HG02623 (cell line): ENCODE results near the gene INHBE.
"Not testable (repeated sequence)": the region's sequence is repeated elsewhere in the genome, so short reads cannot be mapped to it uniquely, and the experiment has no call there.

Experiments used
- ATAC-seq: cut with Tn5 transposase; IDR thresholded peaks from one replicate; pipeline ENCODE4 v1.9.1; 2021; ENCODE audit warnings: moderate library complexity; ENCODE audit not compliant: unreplicated experiment

Gene INHBE

GRCh38 chr12:57439762-57440266, 15.3 kb upstream of the INHBE start:
- ATAC-seq = no peak

GRCh38 chr12:57441393-57441792, 13.7 kb upstream of the INHBE start:
- not testable (repeated sequence) for ATAC-seq

DNA sequence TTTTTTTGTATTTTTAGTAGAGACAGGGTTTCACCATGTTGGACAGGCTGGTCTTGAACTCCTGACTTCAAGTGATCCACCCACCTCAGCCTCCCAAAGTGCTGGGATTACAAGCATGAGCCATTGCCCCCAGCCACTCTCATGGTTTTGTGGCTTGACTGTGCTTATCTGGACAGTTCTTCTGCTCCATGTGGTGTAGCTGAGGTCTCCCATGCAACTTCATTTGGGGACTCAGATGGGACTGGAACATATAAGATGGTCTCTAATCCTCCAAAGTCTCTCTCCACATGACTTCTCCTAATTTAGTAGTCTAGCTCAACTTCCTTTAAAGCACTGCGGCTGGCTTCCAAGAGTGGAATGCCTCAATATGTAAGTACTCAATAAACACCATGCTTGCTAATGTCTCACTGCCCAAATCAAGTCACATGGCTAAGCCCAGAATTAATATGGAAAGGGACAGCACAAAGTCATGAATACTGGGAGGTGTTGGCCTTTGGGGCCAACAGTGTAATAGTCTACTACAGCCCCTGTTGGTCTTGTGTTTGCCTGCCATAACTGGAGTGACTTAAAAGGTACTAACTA, 13.2 kb upstream of the INHBE start:
- ATAC-seq = no peak

DNA sequence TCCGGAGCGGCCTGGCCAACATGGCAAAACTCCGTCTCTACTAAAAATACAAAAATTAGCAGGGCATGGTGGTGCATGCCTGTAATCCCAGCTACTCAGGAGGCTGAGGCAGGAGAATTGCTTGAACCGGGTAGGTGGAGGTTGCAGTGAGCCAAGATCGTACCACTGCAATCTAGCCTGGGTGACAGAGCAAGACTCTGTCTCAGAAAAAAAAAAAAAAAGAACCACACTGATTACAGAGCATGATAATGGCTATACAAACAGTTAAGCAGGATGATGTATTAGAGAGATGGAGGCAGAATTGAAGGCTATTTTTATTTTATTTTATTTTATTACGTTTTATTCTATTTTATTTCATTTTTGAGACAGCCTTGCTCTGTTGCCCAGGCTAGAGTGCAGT, 10.8 kb upstream of the INHBE start:
- ATAC-seq = not testable (repeated sequence)

GRCh38 chr12:57444744-57445143, 10.4 kb upstream of the INHBE start:
- no peak for ATAC-seq

- ATAC-seq = no peak
Observed at GRCh38 chr12:57446292-57446960, 8.7 kb upstream of the INHBE start.

GRCh38 chr12:57448669-57449068, 6.4 kb upstream of the INHBE start:
- ATAC-seq = no peak

GRCh38 chr12:57449375-57449774, 5.7 kb upstream of the INHBE start:
- ATAC-seq = no peak

DNA sequence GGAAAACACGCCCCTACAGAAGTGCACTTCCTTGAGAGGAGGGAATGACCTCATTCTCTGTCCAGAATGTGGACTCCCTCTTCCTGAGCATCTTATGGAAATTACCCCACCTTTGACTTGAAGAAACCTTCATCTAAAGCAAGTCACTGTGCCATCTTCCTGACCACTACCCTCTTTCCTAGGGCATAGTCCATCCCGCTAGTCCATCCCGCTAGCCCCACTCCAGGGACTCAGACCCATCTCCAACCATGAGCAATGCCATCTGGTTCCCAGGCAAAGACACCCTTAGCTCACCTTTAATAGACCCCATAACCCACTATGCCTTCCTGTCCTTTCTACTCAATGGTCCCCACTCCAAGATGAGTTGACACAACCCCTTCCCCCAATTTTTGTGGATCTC, 5.0 kb upstream of the INHBE start:
- ATAC-seq = no peak

DNA sequence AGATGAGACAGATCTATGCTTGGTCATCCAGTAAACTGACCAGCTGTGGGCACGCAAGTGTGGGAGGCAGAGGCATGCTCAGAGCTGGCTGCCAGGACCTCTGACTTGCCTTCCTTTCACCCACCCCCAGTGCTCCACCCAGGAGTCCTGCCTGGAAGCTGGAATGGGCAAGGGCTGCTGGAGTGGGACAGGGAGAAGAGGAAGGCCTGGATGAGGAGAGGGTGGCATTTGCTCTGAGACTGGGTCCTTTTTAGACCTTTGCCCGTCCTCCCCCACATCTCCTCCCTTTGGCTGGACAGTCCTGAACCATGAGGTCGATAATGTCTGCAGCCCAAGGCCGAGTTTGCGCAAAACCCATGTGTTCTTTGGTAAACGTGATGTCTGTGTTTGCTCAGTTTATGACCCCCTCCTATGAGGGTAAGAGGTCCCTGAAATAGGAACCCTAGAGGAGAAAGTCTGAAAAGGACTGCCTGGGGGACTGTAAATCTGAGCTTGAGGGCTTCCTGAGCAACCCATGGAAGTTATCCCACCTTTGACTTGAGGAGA, 3.8 kb upstream of the INHBE start:
- ATAC-seq = no peak

GRCh38 chr12:57452181-57452936, 2.7 kb upstream of the INHBE start:
- ATAC-seq = no peak

DNA sequence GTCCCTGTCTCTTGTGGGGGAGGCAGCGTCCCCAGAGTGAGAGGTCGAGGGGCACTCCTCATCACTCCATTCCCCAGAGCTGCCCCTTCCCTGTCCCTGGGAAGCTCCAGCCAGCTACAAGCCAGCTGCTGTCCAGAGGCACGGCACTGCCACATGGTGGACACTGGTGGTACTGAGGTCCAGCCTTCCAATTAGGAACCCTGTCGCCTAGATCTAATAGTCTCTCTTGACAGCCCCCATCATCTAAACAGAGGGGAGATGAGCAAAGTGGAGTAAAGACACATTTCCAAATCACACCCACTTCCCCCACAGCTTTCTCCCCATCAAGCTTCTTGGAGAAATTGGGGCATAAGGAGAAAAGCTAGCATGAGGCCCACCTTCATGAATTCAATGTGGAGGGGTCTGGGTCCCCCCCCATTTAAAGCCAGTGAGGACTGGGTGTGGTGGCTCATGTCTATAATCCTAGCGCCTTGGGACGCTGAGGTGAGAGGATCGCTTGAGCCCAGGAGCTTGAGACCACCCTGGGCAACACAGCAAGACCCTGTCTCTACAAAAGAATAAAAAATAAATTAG, 2.1 kb upstream of the INHBE start:
- no peak for ATAC-seq

DNA sequence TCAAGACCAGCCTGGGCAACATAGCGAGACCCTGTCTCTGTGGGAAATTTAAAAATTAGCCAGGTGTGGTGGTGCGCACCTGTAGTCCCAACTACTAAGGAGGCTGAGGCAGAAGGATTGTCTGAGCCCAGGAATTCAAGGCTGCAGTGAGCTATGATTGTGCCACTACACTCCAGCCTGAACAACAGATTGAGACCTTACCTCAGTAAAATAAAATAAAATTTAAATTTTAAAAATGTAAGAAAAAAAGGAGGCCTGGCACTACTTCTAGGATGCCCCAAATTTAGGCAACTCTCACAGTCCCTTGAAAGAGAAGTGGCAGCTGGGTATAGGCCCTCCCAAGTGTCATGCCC, 918 bp upstream of the INHBE start:
- ATAC-seq = no peak

DNA sequence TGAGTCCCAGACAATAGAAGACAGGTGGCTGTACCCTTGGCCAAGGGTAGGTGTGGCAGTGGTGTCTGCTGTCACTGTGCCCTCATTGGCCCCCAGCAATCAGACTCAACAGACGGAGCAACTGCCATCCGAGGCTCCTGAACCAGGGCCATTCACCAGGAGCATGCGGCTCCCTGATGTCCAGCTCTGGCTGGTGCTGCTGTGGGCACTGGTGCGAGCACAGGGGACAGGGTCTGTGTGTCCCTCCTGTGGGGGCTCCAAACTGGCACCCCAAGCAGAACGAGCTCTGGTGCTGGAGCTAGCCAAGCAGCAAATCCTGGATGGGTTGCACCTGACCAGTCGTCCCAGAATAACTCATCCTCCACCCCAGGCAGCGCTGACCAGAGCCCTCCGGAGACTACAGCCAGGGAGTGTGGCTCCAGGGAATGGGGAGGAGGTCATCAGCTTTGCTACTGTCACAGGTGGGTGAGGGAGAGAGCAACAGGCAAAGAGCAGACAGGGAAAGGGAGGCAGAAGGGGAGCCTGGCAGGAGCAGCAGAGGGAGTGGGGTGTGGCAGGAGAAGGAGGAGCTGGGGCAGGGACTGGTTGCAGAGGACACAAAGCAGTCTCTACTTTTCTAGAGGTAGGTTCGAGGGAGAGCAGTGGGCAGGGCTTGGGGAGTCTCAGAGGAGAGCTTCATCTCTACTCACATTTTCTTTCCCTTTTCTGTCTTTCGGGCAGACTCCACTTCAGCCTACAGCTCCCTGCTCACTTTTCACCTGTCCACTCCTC, 452 bp downstream of the INHBE start:
- ATAC-seq = no peak

DNA sequence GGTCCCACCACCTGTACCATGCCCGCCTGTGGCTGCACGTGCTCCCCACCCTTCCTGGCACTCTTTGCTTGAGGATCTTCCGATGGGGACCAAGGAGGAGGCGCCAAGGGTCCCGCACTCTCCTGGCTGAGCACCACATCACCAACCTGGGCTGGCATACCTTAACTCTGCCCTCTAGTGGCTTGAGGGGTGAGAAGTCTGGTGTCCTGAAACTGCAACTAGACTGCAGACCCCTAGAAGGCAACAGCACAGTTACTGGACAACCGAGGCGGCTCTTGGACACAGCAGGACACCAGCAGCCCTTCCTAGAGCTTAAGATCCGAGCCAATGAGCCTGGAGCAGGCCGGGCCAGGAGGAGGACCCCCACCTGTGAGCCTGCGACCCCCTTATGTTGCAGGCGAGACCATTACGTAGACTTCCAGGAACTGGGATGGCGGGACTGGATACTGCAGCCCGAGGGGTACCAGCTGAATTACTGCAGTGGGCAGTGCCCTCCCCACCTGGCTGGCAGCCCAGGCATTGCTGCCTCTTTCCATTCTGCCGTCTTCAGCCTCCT, 1.1 kb downstream of the INHBE start:
- ATAC-seq = no peak

- ATAC-seq = no peak
Observed at GRCh38 chr12:57456737-57457490, 1.8 kb downstream of the INHBE start.

- no peak for ATAC-seq
Observed at GRCh38 chr12:57458665-57459054, 3.6 kb downstream of the INHBE start.

DNA sequence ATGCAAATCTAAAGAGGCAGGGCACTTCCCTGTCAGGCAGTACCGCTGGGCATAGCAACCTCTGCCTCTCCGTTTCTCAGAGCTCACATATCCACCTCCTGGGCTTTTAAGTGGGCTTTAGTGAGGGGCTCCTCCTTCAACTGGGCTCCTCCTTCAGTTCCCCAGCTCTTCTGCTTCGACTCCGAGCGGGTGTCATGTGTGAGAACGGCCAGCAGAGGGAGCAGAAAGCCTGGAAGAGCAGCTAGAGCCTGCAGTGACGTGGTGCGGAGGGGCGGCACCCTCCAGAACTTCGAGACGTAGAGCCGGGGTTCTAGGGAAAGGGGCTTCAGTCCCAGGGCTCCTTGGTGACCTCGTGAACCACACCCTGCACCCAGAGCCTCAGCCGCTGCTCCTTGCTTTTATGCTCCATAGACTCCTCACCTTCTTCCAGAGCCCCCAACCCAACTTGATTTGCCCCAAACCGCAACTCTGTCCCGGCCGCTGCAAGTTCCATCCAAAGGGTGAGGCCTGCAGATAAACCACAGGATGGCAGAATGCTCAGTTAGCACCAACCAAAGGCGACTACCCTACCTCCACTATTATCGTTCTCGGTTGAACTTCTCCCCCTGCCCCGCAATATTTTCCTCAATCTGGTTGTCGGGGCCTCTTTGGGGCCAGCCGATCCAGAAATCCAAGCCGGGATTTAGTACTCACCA, 4.1 kb downstream of the INHBE start:
- ATAC-seq = peak; percentile 43
